Uterus (tissue), 2 donors: ENCODE results near the gene DGLUCY.

Source experiments
- POLR2A ChIP-seq, 2 donors: fragments of 450-650 bp; IDR thresholded peaks; one replicate each; pipeline ENCODE4 v1.6.1; 2016; ENCODE audit warnings: antibody characterized with exemption in 2 of 2, mild to moderate bottlenecking in 1 of 2, moderate library complexity in 1 of 2
- TF ChIP-seq, protein P1 (sequence below), 4 experiments: fragments of 200-600 bp in 2 of 4; fragments of 450-650 bp in 2 of 4; sonication (generic) in 2 of 4; IDR thresholded peaks; one replicate each; pipeline ENCODE4 v1.5.1; 2016 to 2019; ENCODE audit warnings: antibody characterized with exemption in 4 of 4, mild to moderate bottlenecking in 2 of 4, moderate library complexity in 1 of 4

DNA sequence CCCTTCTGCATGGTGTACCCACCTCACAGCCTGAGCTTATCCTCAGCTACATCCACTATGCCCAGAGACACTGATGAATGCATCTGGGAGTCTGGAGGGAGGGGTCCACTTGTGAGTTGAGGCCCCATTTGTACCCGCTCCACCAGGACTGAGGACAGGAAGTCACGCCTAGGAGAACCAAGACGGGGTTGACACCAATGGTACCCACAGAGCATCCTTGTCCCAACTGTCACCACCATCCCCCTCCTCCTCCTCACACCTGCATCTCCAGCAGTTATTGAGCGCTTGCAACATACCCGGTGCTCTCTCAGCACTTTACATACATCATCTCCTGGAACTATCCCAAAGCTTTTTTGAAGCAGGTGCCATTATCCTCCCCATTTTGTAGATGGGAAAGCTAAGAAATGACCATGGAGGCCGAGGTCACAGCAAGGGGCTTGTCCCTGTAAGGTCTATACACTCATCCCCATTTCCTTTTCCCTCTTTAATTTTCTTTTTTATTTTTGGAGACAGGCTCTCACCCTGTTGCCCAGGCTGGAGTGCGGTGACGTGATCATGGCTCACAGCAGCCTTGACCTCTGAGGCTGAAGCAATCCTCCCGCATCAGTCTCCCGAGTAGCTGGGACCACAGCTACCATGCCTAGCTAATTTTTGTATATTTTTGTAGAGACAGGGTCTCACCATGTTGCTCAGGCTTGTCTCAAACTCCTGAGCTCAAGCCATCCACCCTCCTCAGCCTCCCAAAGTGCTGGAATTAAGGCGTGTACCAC, 31.7 kb downstream of the DGLUCY start:
- TF ChIP-seq, protein P1, sequence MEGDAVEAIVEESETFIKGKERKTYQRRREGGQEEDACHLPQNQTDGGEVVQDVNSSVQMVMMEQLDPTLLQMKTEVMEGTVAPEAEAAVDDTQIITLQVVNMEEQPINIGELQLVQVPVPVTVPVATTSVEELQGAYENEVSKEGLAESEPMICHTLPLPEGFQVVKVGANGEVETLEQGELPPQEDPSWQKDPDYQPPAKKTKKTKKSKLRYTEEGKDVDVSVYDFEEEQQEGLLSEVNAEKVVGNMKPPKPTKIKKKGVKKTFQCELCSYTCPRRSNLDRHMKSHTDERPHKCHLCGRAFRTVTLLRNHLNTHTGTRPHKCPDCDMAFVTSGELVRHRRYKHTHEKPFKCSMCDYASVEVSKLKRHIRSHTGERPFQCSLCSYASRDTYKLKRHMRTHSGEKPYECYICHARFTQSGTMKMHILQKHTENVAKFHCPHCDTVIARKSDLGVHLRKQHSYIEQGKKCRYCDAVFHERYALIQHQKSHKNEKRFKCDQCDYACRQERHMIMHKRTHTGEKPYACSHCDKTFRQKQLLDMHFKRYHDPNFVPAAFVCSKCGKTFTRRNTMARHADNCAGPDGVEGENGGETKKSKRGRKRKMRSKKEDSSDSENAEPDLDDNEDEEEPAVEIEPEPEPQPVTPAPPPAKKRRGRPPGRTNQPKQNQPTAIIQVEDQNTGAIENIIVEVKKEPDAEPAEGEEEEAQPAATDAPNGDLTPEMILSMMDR (IDR thresholded peaks at IDR 0.05), result no peak
- no peak for TF ChIP-seq POLR2A (IDR thresholded peaks at IDR 0.05)
